Superior temporal gyrus (tissue), 1 donor: Measurements from ENCODE around the gene EML5.
A peak's percentile ranks its signal among the peaks of the same experiment; 100 is the strongest.

Experiments used
- DNase-seq: peaks from one replicate; pipeline ENCODE4 v3.0.0-alpha.2; 2016; ENCODE audit errors: extremely low spot score

Gene EML5

DNA sequence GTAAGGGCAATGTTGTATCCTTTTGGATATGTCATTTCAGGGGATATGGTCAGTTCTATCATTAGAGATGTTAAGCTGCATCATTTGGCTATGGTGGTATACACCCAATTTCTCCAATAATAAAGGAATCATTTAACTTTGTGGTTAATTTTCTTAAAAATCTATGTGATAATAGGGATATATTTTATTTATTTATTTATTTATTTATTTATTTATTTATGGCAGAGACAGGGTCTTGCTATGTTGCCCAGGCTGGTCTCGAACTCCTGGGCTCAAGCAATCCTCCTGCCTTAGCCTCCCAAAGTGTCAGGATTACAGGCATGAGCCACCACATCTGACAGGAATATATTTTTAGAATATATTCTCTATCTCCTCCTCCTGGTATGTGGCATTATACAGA lies 85.7 kb downstream of the EML5 start:
- DNase-seq: no peak

DNA sequence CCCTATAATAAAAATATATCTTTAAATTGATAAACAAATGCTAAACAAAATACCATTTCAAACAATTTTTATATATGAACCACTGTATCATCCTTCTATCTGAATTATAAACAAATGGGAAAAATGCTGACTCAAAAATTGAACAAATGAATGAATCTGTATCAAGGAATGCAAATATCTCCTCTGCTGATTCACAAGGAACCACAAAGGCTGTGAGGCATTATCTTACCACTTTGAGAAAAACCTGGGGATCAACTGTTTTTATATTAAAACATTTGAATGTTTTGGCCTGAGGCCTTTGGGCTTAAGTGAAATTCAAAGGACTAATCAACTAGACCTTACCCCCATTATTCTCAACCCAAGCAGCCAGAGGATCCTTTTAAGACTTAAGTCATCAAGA lies 86.3 kb downstream of the EML5 start:
- DNase-seq: no peak

DNA sequence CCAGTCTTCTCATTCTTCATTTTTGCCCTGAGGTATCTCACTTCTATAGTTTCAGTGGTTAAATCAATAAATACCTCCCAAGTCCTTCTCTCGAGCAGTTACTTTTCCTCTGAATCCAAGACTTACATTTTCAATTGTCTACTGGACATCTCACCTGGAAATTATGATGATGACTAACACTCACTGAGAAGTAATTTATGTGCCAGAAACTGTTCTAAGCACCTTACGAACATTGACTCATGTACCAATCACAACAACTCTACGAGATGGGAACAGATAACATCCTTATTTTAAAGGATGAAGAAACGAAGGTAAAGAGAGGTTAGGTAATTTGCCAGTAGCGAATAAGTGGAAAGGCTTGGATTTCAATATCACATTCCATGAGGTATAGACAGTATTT lies 94.1 kb downstream of the EML5 start:
- DNase-seq: no peak

DNA sequence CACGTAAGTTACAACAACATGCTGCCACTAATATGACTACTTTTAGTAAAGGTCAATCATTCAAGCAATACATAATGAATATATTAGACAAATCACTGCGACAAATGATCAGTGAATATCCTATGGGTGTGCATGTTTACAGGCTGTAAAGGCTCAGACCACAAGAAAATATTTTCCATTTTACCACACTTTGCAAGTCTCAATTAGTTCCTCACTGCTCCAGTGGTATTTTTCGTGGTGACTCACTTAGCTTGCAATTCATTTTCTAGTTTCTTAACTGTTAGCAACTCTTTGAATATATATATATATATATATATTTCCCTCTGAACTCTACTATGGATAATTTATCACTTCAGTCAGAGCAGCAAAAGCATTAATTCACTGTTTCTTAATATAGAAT lies 96.9 kb downstream of the EML5 start:
- DNase-seq: no peak

DNA sequence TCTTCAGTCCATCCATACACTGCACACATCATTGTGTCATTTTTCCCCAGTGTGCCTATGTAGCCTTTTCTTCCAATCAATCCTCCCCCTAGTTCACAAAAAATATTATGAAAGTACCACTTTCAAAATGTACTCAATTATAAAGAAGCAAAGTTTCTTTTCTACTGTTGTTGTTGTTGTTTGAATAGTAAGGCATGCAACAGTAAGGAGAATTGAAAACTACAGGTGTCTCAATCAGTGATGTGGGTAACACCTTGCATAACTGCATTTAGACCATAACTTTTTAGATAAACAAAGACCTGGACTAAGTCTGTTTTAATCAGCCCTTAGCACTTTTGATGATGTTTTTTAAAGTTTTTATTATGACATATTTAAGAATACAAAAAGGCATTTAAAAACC lies 104.4 kb downstream of the EML5 start:
- DNase-seq: no peak

DNA sequence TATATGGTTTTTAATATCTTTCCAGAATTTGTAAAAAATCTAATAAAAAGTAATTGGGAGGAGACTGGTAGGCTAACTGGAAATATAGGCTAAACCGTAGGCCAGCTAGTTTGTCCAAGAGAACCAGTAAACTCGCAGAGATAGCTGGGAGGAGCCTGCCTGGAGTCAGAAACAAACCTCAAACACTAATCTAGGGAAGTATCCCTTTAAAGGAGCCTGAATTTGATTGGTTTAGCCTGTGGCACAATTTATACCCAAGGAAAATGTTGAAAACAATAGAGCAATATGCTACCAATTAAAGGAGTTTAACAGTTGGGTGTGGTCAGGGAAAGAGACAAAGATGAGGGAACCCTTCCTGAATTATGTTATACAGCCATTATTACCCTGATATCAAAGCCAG lies 109.6 kb downstream of the EML5 start:
- no peak for DNase-seq

DNA sequence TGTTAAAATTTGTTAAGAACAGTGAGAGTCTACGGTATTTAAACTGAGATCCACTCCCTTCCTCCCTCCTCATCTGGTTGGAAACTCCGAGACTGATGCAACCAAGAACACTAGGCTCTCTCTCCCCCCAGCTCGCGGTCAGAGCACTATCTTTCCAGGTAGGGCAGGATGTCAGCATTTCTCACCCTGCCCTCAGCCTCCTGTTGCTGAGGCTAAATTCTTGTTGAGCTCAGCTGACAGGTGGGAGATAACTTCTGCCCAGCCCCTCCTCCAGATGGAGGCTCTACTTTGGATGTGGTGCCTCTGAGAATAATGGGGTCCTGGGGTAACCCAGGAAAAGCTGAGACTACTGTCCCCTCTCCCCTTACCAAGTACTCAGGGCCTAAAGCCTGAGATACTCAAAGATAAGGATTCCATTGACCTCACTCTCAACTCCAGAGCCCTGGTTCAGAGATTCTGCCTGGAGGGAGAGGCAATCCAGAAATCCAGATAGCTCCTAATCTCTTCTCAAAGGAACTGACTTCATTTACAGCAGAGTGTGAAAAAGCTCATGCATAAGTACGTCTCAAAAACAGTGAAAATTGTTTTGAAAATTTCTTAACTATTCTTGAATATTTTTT lies 110.1 kb downstream of the EML5 start:
- DNase-seq: no peak

DNA sequence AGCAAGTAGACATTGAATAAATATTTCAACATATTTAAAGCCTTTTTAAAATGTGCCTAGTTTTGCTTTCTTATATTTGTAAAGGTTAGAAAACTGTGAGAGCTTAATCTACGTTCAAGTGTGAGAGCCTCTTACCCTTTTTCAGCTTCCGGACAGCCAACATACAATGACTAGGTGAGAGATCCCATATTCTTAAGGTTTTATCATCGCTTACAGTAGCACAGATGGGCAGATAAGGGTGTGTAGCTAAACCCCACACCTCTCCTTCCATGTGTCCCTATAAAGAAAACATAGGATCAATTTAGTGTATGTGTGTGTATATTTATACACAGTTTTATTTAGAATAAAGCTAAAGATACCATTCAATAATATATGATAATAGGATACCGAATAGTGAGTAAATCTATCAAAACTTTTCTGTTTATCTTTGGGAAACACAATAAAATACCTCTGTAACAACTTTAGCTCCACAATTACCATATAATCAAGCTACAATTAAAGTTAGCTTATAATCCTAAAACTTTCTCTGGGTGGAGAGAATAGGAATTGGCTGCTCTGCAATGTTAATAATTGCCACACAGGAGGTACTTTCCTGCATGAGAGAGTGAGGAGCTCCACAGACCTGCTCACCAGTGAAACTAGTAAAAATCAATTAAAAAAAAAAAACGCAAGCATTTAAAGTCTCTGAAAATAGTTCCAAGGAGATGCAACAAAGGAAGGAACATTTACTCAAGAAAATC lies 110.8 kb downstream of the EML5 start:
- no peak for DNase-seq

DNA sequence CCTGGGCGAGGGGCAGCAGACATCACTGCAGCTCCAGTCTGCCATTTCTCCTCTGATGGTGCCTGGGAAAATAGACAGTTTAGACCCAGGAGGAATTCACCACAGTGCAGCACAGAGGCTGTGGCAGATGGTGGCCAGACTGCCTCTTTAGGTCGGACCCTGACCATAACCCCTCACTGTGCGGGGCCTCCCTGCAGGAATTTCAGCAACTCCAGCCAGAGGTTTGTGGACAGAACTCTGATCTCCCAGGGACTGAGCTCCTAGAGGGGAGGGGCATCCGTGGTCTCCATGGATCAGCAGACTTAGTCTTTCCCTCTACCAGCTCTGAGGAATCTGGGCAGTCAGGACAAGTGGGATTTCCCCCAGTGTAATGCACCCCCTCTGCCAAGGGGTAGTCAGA lies 123.4 kb downstream of the EML5 start:
- DNase-seq: no peak

DNA sequence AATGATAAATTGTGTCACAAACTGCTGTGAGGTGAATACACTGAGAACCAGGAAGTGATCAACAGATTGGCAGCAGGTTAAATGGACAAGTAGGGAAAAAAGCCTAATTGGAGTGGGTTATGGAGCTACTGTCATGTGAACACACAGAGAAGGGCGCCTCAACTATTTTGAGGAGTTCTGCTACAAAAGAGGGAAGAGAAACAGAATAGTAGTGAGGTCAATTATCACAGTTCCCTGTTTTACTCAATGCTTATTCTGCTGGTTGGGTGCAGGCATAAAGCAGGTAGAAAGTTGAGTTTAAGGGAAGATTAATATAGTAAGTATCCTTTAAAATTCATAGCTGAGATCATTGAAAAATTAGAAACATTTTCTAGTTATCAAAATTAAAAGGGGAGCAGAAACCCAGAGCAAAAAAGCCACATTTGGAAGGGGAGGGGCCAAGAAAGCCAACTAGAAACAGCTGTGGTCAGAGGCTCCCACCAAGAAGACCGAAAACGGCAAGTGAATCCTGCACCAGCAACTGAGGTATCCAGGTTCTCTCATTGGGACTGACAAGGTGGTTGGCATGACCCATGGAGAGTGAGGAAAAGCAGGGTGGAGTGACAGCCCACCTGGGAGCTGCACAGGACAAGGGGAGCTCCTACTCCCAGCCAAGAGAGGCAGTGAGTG lies 124.2 kb downstream of the EML5 start:
- peak; percentile 18 for DNase-seq

DNA sequence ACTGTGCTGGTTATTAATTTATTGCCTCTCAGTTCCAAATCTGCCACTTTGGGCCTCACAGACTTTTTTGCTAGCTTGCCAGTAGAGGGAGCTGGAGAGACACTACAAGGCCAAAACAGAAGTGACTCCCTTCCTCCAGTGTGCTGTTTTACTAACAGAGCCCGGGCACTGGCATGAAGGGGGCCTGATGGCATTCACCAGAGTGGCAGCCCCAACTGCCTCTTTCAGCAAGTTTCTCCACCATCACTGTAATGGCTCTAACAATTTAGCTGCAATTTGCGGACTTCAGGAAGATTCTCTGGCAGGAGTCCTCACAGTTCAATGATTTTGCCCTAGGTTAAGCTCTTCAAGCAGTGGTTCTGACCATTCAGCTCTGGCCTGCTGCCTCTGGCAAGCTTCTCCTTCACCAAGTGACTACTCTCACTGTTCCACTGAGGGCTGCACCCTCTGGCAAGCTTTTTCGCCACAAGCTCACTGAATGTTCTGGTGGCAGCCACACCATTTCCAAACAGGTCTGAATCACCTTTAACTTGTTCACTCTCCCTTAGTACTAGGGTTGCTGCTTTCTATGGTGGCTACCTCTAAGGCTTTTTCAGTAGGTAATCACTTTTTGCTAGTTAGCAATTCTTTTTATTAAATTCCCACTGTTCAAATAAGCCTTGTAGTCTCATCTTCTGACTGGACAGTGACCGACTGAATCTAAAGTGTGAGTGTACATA lies 125.0 kb downstream of the EML5 start:
- DNase-seq: peak; percentile 88

DNA sequence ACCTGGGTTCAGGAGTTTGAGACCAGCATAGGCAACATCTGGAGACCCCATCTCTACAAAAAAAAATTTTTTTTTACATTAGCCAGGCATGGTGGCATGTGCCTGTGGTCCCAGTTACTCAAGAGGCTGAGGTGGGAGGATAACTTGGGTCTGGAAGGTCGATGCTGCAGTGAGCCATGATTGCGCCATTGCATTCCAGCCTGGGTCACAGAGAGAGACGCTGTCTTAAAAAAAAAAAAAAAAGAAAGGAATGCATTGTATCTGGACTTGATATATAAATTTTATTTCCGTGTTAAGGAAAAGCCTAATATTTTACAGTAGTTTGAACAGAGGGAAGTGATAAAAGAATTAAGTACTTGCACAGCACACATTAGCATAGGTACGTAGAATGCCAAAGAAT lies 132.7 kb downstream of the EML5 start:
- no peak for DNase-seq

DNA sequence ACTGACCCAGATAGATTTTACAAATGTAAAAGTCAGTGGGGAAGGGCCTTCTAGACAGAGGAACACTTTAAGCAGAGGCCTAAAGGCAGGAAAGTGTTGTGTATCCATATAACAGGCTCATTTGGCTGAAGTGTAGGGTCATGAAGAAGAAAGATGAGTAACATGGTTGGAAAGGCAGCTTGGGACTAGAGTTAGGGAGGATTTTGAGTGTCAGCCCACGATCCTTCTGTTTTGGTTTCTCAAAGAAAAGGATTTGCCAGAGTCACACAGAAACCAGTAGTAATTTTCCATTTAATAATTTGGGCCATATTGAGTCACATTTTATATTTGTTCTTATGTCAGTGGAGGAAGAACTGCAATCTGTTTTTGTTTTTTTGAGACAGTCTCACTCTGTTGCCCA lies 153.5 kb downstream of the EML5 start:
- DNase-seq: no peak

DNA sequence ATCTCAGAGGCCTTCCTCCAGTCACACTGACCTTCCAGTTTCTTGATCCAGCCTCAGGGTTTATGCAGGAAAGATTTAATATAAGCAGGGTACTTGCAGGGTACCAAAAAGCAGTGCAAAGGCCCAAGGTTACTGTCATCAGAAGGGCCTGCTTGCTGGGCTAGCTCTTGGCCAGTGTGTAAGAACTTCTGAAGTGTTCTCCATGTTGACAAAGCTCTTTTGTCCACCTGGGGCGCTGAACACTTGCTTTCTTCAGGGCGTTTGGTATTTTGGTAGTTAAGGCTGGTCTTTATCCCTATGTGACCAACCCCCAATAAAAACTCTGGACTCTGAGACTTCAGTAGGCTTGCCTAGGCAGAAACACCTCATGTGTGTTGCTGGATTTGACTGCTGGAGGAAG lies 160.2 kb downstream of the EML5 start:
- no peak for DNase-seq

DNA sequence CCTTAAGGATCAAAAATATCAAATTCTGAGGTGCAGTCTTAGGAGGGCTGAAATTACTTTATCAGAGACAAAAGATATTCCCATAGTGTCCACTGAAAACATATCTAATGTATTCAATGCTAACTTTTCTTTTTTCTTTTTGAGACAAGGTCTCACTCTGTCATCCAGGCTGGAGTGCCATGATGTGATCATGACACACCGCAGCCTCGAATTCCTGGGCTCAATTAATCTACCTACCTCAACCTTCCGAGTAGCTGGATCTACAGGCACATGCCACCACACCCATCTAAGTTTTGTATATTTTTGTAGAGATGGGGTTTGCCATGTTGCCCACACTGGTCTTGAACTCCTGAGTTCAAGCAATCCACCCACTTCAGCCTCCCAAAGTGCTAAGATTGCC lies 161.7 kb downstream of the EML5 start:
- DNase-seq: no peak

DNA sequence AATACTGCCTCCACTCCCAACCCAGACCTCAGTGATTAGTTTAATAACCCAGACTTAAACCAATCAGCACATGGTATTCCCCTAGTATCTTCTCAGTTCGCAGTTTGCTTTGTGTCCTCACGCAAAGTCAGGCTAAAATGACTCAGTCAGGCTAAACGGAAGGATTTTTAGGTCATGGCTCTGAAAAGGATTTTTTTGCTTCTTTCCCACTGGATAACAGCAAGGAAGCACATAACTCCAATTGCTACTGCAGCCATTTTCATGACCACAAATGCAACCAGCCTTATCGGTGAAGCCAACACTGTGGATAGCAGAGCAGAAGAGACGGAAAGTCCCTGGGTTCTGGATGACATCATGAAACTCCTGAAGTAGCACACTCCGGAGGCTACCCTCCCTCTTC lies 162.2 kb downstream of the EML5 start:
- no peak for DNase-seq

DNA sequence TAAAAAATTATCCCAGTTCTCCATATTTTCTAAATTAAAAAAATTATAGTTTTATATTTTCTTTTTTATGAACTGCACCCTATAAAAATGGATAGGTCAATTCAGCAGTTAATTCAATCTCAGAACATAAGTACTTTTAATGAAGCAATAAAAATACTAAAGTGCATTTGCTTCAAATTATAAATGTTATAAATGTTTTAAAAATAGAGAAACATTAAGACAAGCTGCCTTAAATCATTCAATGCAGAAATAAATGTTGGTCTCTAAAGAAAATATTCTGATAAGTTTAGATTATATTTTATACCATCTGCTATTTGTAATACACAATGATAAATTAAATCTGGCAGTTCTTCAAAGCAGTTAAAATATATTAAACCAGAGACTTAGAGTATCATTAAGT lies 164.3 kb downstream of the EML5 start:
- no peak for DNase-seq

DNA sequence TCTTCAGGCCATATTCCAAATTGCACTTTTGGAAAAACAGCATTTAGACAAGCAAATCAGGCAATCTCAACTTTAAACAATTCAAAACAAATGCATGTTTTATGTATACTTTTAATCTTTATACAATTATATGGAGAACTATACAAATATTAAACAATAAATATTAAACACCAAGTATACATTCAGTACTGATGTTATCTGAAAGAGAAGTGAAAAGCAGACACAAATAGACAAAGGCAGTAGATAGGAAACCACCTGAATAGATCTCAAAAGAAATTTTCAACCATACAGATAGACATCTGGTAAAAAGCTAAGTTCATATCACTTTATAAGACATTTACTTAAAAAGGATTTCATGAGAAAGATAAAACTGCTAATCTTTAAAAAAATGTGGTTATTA lies 164.7 kb downstream of the EML5 start:
- no peak for DNase-seq

DNA sequence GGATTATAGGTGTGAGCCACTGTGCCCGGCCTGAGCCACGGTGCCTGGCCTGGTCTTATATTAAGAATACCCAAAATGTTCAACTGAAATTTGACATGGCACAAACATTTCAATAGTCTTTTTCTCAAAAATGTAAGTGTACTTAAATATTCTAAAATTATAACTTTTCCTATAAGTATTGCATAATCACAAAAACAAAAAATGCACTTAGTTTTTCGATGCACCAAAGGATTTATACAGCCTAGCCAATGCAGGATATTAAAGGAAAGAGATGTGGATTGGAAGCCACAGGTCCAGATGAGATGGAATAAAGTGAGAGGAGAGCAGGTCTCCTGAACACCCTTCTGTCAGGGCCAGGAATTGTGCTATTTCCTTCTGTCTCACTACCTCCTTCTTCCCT lies 167.1 kb downstream of the EML5 start:
- DNase-seq: no peak

DNA sequence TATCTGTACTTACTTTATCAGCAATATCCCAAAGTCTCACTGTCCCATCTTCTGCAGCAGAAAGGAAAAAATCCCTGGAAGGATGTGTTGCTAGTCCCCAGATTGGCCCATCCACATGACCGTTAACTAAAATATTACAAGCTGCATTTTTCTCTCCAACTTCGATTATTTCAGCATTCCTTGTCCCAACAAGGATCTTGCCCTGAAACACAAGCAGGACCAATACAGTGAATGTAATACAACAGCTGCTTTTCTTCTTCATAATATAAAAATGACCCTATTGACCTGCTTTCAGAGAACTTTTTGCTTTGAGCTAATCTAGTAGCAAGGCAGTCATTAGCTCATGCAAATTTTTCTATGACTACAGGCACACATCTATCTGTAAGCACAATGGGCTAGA lies 171.7 kb downstream of the EML5 start:
- no peak for DNase-seq

DNA sequence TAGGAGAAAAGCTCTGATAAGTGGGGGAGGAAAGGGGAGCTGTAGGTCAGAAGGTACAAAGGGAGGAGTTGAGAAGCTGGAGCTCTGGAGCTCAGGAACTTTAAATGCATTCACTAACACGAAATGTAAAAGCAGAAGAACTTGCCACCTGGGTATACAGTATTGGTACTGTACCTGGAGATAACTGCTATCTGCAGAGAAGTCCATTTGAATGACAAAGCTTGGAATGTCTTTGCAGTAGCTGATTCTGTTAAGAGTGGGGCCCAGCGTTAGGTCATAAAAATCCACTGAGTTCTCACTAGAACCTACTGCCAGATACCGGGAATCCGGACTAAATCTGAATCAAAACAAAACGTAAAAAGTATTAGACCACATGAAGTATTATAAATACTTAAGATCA lies 174.3 kb downstream of the EML5 start:
- no peak for DNase-seq

DNA sequence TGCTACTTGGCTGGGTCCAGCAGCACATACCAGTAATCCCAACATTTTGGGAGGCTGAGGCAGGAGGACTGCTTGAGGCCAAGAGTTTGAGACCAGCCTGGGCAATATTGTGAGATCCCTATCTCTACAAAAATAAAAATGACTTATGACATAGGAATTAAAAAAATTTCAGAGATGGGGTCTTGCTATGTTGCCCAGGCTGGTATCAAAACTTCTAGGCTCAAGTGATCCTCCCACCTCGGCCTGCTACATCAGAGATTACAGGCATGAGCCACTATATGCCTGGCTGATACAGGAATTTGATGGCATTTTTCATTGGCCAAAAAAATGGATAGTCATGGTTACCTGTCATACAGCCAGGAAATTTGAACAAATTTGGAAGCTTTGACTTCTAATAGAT lies 175.3 kb downstream of the EML5 start:
- DNase-seq: no peak

DNA sequence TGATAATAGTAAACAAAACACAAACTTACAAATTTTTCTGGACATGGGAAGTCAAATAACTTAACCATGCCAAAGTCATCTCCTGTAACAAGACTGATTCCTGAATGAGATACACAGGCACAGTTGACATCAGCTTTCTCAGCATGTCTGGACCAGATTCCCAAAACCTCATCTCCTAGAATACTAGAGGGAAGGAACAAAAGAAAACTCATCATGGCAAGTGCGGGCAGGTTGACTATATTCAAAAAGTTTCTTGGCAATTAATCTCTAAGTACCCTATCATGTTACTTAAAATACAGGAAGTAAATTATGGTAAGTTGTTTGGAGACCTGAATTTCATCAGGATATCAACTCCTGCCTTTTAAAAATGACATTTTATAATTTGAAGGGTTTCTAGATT lies 176.1 kb downstream of the EML5 start:
- DNase-seq: no peak
